Coronary artery (tissue), 2 donors: ENCODE measurements around the gene GNA12.

Experiments
- DNase-seq: peaks from one replicate; pipeline ENCODE4 v3.0.0-alpha.2; 2017; ENCODE audit warnings: low spot score
- H3K27ac ChIP-seq, 2 donors: fragments of 200-600 bp; sonication (generic); one replicate each; pipeline ENCODE4 v1.5.1; 2016 to 2019
- H3K4me3 ChIP-seq: fragments of 200-600 bp; sonication (generic); 2 replicates; pipeline ENCODE4 v1.5.1; 2016; ENCODE audit warnings: mild to moderate bottlenecking, moderate library complexity
- TF ChIP-seq, protein P1 (sequence below): fragments of 200-600 bp; sonication (generic); IDR thresholded peaks from one replicate; pipeline ENCODE4 v1.5.1; 2019; ENCODE audit warnings: antibody characterized with exemption

Gene GNA12

DNA sequence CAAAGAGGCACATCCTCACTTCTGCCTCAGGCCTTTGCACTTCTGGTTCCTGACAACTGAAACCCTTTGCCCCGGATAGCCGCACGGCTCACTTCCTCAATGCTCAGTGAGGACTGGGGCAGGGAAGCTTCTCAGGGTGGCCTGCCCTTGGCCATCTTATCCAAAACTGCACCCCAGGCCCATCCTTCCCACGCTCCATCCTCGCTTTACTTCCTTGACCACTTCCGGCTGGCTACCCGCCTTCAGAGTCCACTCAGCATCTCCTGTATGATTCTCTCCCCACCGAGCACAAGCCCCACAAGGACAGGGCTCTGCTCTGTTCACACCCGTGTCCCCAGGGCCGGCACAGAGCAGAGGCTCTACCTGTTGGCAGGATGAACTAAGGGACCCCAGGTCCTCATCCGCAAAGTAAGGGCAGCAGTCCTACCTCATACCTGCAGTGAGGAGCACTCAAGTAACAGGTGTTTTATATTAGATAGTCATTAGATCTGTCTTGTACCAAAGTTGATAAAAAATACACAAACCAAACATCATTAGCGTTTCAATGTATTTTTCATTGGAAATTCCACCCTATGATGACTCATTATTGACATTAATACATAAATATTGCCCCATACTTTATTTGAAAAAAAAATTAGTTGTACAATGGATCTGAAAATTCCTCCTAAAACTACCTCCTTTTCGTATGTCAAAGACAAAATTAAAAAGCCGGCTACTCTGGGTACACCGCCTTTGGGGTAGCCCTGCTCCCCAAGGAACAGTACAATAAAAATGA is 35.0 kb downstream of the GNA12 start:
- TF ChIP-seq, protein P1, sequence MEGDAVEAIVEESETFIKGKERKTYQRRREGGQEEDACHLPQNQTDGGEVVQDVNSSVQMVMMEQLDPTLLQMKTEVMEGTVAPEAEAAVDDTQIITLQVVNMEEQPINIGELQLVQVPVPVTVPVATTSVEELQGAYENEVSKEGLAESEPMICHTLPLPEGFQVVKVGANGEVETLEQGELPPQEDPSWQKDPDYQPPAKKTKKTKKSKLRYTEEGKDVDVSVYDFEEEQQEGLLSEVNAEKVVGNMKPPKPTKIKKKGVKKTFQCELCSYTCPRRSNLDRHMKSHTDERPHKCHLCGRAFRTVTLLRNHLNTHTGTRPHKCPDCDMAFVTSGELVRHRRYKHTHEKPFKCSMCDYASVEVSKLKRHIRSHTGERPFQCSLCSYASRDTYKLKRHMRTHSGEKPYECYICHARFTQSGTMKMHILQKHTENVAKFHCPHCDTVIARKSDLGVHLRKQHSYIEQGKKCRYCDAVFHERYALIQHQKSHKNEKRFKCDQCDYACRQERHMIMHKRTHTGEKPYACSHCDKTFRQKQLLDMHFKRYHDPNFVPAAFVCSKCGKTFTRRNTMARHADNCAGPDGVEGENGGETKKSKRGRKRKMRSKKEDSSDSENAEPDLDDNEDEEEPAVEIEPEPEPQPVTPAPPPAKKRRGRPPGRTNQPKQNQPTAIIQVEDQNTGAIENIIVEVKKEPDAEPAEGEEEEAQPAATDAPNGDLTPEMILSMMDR, result no peak
- no peak overlapping the region for H3K4me3 ChIP-seq
- DNase-seq, result peak; percentile 57
- H3K27ac ChIP-seq, result no peak overlapping the region

DNA sequence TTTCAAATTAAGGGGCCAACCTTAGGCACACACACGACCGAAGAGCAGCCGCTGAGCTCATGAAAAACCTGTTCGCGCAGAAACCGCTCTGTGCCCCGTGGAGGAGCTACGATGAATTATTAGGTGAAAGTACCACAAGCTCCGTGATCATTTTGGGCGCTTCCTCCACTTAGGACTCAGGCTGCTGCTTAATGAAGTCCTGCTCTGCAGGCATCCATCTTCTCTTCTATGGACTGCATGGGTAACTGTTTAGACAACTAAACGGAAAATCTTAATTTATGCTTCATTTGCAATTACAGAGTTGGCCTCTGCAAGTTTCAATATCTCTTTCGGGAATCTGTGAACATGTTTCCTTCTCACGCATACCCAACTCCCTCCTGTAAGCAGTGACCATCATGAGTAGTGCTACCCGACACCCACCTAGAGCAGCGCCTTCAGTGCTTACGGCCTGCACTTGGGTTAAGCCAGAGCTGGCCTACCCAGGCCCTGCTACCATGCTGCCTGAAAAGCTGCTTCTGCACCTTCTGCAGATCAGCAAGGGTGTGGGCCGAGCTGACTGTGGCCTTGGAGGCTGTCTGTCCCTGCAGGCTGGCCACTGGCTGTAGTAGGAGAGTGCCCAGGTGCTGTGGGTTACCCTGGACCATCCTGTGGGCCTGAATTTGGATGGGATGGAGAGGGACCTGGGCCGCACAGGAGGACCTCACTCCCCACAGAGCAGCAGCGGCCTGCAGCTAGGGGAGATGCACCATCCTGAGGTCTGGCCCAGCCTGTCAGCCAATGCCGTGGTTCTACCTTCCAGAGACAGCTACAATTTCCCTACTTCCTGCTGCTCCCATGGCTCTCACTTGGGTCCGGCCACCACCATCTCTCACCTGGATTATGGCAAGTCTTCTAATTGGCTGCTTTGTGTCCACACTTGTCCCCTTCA is 36.0 kb downstream of the GNA12 start:
- Histone ChIP-seq H3K27ac (no peak overlapping the region), H3K4me3 (no peak overlapping the region)
- TF ChIP-seq, protein P1, result no peak
- peak; percentile 57 for DNase-seq

DNA sequence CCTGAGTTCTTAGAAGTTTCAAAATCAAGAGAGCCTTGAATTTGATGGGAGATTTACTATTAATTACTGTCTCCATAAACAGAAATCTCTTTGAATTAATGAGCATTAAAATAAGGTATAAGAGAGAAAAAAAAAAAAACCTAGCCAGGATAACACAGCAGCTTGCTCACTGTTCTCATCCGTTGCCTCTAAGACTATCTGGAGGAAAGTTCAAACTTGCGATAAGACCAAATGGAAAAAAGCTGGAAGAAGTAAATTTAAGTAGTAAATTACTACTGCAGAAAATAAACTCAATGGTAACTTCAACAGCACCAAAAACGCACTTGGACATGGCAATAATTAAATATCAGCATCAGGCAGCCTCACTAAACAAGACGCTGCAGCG is 36.7 kb downstream of the GNA12 start:
- TF ChIP-seq, protein P1, result no peak
- H3K27ac ChIP-seq, result no peak overlapping the region
- H3K4me3 ChIP-seq, result no peak overlapping the region
- no peak for DNase-seq

GRCh38 chr7:2806571-2806970 is 37.5 kb downstream of the GNA12 start:
- H3K4me3 ChIP-seq, result no peak overlapping the region
- no peak overlapping the region for H3K27ac ChIP-seq
- DNase-seq, result no peak
- TF ChIP-seq, protein P1, result no peak

DNA sequence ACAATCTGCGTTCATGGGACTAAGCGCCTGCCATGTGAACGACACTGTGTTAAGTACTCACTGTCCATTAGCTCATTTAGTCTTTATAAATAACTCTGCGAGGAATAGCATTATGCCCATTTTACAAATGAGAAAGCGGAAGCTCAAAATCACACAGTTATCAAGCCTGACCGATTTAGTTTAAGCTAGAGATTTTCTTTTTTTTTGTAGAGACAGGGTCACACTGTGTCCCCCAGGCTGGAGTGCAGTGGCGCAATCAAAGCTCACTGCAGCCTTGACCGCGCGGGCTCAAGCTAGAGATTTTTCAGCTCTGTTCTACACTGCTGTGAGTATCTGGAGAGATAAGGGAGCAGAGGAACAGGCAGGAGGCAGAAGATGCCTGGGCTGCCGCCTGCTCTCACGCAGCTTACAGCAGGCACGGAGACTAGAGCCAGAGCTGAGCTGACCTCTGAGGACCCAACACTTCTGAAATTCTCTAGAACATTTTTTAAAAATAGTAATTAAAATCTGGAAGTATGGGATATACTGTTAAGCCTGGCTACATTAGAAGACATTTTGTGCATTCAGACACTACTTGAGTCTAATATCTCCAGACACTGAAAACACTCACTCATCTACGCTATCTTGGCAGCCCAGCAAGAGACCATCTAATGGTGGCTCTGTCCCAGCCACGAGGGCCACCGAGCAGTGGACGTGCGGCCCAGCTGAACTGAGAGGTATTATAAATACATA is 38.7 kb downstream of the GNA12 start:
- no peak overlapping the region for H3K4me3 ChIP-seq
- TF ChIP-seq, protein P1, result no peak
- no peak overlapping the region for H3K27ac ChIP-seq
- DNase-seq, result peak; percentile 63

GRCh38 chr7:2804227-2804763 is 39.8 kb downstream of the GNA12 start:
- peak; percentile 40 for DNase-seq
- TF ChIP-seq, protein P1, result no peak
- Histone ChIP-seq H3K4me3 (no peak overlapping the region), H3K27ac (no peak overlapping the region)
